Measurements from ENCODE around the gene DNAJB8. TPM values are rescaled to one million over a fixed set of nuclear protein-coding genes. Genes with fewer than 3 reads are reported as not detected.

Gene DNAJB8
- total and polyA plus RNA-seq, 9 of the 15 experiments (the other 6 are each of a cell fraction or from before 2014, with no cell fraction given): not detected

DNA sequence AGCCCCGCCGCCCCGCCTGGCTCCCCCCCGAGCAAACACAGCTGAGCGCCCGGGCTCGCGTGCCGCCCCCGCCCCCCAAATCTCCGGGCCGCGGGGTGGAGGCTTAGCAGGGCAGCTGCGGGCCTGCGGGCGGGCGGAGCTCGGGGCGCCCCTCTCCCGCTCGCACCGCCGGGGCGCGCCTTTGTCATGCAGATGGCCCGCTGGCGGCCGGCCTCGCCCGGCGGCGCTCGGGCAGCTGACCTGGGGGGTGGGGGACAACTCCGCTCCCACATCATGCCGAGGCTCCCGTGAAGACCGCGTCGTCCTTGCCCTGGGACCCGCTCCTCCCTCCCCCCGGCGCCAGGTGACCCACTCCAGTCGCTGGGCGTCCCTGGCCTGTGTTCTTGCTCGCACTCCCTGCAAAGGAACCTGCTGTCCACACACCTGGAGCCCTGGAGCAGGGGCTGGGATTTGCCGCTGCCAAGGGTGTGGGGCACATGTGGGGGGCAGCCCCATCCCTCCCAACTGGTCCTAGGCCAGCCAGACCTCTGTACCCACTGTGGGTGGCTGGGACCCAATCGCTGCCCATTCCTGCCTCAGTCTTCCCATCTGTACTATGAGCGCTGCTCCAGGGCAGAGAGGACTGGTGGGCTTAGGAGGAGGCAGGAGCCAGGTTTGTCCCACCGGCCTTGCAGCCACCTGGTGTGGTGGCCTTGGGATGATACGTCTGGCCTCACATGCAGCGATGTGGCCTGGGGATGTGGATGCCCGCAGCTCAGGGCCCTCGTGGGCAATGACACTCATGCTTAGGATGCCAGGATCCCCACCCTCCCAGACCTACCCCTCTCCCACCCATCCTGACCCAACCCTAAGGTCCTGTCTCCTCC is 33.5 kb downstream of the DNAJB8 start:
- no peak overlapping the region for H2AFZ ChIP-seq (ENCODE audit: low read depth, low read length)
- no TSS peak for BruUV-seq (replicated peaks)
- POLR2A ChIA-PET: no interaction called here
- TF ChIP-seq ZFP1 (CRISPR knock-in tag; IDR thresholded peaks at IDR 0.05) (no peak), CBX1 (IDR thresholded peaks at IDR 0.05; ENCODE audit: low read depth) (no peak), NR2C1 (IDR thresholded peaks at IDR 0.05) (no peak), NR2C1 (tag; IDR thresholded peaks at IDR 0.05) (no peak), E2F4 (CRISPR knock-in tag; IDR thresholded peaks at IDR 0.05; ENCODE audit: low read depth) (no peak), POLR2G (IDR thresholded peaks at IDR 0.05; ENCODE audit: low read depth, low read length) (peak; percentile 65), BRD4 (IDR thresholded peaks at IDR 0.05) (no peak), RAD21 (CRISPR knock-in tag; conservative IDR thresholded peaks at IDR 0.05 in 1 of 2, IDR thresholded peaks at IDR 0.05 in 1 of 2) (peak; percentile 20 to 29; a peak in 1 of 4 replicates), ZNF174 (CRISPR knock-in tag; IDR thresholded peaks at IDR 0.05) (no peak), ETS2 (tag; IDR thresholded peaks at IDR 0.05; ENCODE audit: borderline replicate concordance, poor library complexity, severe bottlenecking) (no peak), HES1 (IDR thresholded peaks at IDR 0.05; ENCODE audit: low read depth) (no peak), CBX2 (IDR thresholded peaks at IDR 0.05; ENCODE audit: insufficient read depth, low read length, poor library complexity, severe bottlenecking) (no peak), SMARCC2 (IDR thresholded peaks at IDR 0.05; ENCODE audit: low read depth) (no peak), E2F6 (IDR thresholded peaks at IDR 0.05; ENCODE audit: borderline replicate concordance in 1 of 2, extremely low read depth in 1 of 2, insufficient read depth in 1 of 2, insufficient read length in 1 of 2, low read depth in 1 of 2, low read length in 1 of 2, poor library complexity in 1 of 2, severe bottlenecking in 1 of 2) (peak in 1 of 2 experiments; percentile 6), RB1 (IDR thresholded peaks at IDR 0.05; ENCODE audit: low read depth) (0 out of 2 replicates have a peak, but pooled peaks have one; percentile 15)
- TF ChIP-seq, protein P1, sequence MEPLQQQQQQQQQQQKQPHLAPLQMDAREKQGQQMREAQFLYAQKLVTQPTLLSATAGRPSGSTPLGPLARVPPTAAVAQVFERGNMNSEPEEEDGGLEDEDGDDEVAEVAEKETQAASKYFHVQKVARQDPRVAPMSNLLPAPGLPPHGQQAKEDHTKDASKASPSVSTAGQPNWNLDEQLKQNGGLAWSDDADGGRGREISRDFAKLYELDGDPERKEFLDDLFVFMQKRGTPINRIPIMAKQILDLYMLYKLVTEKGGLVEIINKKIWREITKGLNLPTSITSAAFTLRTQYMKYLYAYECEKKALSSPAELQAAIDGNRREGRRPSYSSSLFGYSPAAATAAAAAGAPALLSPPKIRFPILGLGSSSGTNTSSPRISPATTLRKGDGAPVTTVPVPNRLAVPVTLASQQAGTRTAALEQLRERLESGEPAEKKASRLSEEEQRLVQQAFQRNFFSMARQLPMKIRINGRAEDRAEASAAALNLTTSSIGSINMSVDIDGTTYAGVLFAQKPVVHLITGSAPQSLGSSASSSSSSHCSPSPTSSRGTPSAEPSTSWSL (CRISPR knock-in tag; IDR thresholded peaks at IDR 0.05; ENCODE audit: borderline replicate concordance): no peak

More for the DNA sequence above, 33.5 kb downstream of the DNAJB8 start:
- 0 out of 2 replicates have a peak overlapping the region, but pooled peaks have one; percentile 4 for H3K4me3 ChIP-seq
- H3K9me1 ChIP-seq (ENCODE audit: control insufficient read depth, insufficient read depth, low read length): no peaks in the 10 kb centered on the region
- H3K36me3 ChIP-seq (ENCODE audit: control insufficient read depth, insufficient read depth, low read length): no peaks in the 10 kb centered on the region
- no peaks in the 10 kb centered on the region for H3K9me3 ChIP-seq (replicated peaks; ENCODE audit: control insufficient read depth, insufficient read depth, low read depth, low read length)
- in situ Hi-C loops (cut with MboI) (no loop called here), intact Hi-C loops (cut with micrococcal nuclease) (loop anchor here (10.0 kb wide), 2 partner anchors 152 to 258 kb away; no protein-coding TSS in a partner anchor)
- no peak overlapping the region for H3K4me2 ChIP-seq (ENCODE audit: insufficient read depth, low read length)
- H3K4me1 ChIP-seq (replicated peaks in 1 of 2; ENCODE audit: control insufficient read depth in 2 of 2, insufficient read depth in 2 of 2, low read length in 2 of 2): peaks cover 4 to 52% of the 10 kb centered on the region in 2 experiments; a peak in 3 of 5 replicates
- H3K9ac ChIP-seq (ENCODE audit: insufficient read depth in 1 of 2, low read depth in 2 of 2, low read length in 2 of 2): peak overlapping the region in 1 of 2 experiments; percentile 71; a peak in 1 of 4 replicates
- no peak for FAIRE-seq
- WGBS (ENCODE audit: insufficient coverage, low coverage, missing lambda C conversion rate): 94% methylated on average over 3 of the region's 53 CpGs
- no peaks in the 10 kb centered on the region for H3K27me3 ChIP-seq (ENCODE audit: control insufficient read depth in 2 of 2, insufficient read depth in 2 of 2, low read length in 2 of 2)
- H3K79me2 ChIP-seq (ENCODE audit: control insufficient read depth, insufficient read depth, low read length): no peaks in the 10 kb centered on the region
- H3K27ac ChIP-seq (ENCODE audit: extremely low read depth, low read depth, low read length): no peak overlapping the region
- peak; percentile 31 to 72 (median 56) for DNase-seq (ENCODE audit: extremely low read depth in 1 of 4, low spot score in 3 of 4)
- no peaks in the 10 kb centered on the region for H4K20me1 ChIP-seq (replicated peaks; ENCODE audit: control insufficient read depth, insufficient read depth, low read length)
- ATAC-seq: peak; percentile 75
- CTCF ChIA-PET (ENCODE audit: low intra/inter-chr PET ratio): no interaction called here

Data from K562 (cell line).